ENCODE data around the gene HHATL. TPM values are rescaled to one million over a fixed set of nuclear protein-coding genes. Genes with fewer than 3 reads are reported as not detected.

HHATL gene
- total RNA-seq, 2 donors from 2014 or later: 1.9 to 5.5 TPM

- 74% methylated on average over 7 of the region's 7 CpGs for WGBS
- intact Hi-C loops (cut with DNase I): no loop called here
- TF ChIP-seq CTCF (IDR thresholded peaks at IDR 0.05) (no peak), POLR2AphosphoS5 (IDR thresholded peaks at IDR 0.05) (no peak), POLR2A (IDR thresholded peaks at IDR 0.05) (no peak)
- H3K36me3 ChIP-seq: no peaks in the 10 kb centered on the region
- H3K9me3 ChIP-seq: no peaks in the 10 kb centered on the region
- H3K27me3 ChIP-seq (replicated peaks; ENCODE audit: insufficient read depth): no peaks in the 10 kb centered on the region
- no peak overlapping the region for H3K27ac ChIP-seq
- H3K4me1 ChIP-seq (replicated peaks): no peaks in the 10 kb centered on the region
- DNase-seq (ENCODE audit: low spot score): no peak
- H3K4me3 ChIP-seq: no peak overlapping the region
These were observed 35.5 kb downstream of the HHATL start for GRCh38 chr3:42667096-42667522.

GRCh38 chr3:42666577-42666998 is 36.0 kb downstream of the HHATL start:
- Histone ChIP-seq H3K4me1 (replicated peaks) (no peaks in the 10 kb centered on the region), H3K36me3 (no peaks in the 10 kb centered on the region), H3K4me3 (no peak overlapping the region), H3K27ac (no peak overlapping the region), H3K9me3 (no peaks in the 10 kb centered on the region), H3K27me3 (replicated peaks; ENCODE audit: insufficient read depth) (no peaks in the 10 kb centered on the region)
- TF ChIP-seq POLR2A (IDR thresholded peaks at IDR 0.05): no peak
- TF ChIP-seq POLR2AphosphoS5 (IDR thresholded peaks at IDR 0.05): no peak
- no peak for TF ChIP-seq CTCF (IDR thresholded peaks at IDR 0.05)
- intact Hi-C loops (cut with DNase I): no loop called here
- no peak for DNase-seq (ENCODE audit: low spot score)
- WGBS: 84% methylated on average over 4 of the region's 4 CpGs

GRCh38 chr3:42666022-42666421 is 36.6 kb downstream of the HHATL start:
- Histone ChIP-seq H3K27ac (no peak overlapping the region), H3K4me1 (replicated peaks) (no peaks in the 10 kb centered on the region), H3K36me3 (no peaks in the 10 kb centered on the region), H3K27me3 (replicated peaks; ENCODE audit: insufficient read depth) (no peaks in the 10 kb centered on the region), H3K9me3 (no peaks in the 10 kb centered on the region), H3K4me3 (no peak overlapping the region)
- no peak for DNase-seq (ENCODE audit: low spot score)
- intact Hi-C loops (cut with DNase I): no loop called here
- no peak for TF ChIP-seq POLR2A (IDR thresholded peaks at IDR 0.05)
- no peak for TF ChIP-seq POLR2AphosphoS5 (IDR thresholded peaks at IDR 0.05)
- no peak for TF ChIP-seq CTCF (IDR thresholded peaks at IDR 0.05)
- 46% methylated on average over 8 of the region's 8 CpGs for WGBS

- TF ChIP-seq CTCF (IDR thresholded peaks at IDR 0.05) (no peak), POLR2A (IDR thresholded peaks at IDR 0.05) (no peak)
- no peaks in the 10 kb centered on the region for H3K36me3 ChIP-seq
- DNase-seq (ENCODE audit: low spot score): no peak
- WGBS: 52% methylated on average over 15 of the region's 15 CpGs
- no peak overlapping the region for H3K4me3 ChIP-seq
- H3K27me3 ChIP-seq (replicated peaks; ENCODE audit: insufficient read depth): no peaks in the 10 kb centered on the region
- no peaks in the 10 kb centered on the region for H3K9me3 ChIP-seq
- intact Hi-C loops (cut with DNase I): no loop called here
- H3K4me1 ChIP-seq (replicated peaks): no peaks in the 10 kb centered on the region
- H3K27ac ChIP-seq: no peak overlapping the region
These were observed 37.3 kb downstream of the HHATL start for GRCh38 chr3:42665050-42665878.

- WGBS: 82% methylated on average over 9 of the region's 19 CpGs
- H3K27me3 ChIP-seq (replicated peaks; ENCODE audit: insufficient read depth): no peaks in the 10 kb centered on the region
- no peak overlapping the region for H3K27ac ChIP-seq
- H3K4me1 ChIP-seq (replicated peaks): no peaks in the 10 kb centered on the region
- TF ChIP-seq POLR2AphosphoS5 (IDR thresholded peaks at IDR 0.05): no peak
- DNase-seq (ENCODE audit: low spot score): no peak
- H3K4me3 ChIP-seq: no peak overlapping the region
- intact Hi-C loops (cut with DNase I): no loop called here
- no peaks in the 10 kb centered on the region for H3K9me3 ChIP-seq
- no peaks in the 10 kb centered on the region for H3K36me3 ChIP-seq
These were observed 38.2 kb downstream of the HHATL start for GRCh38 chr3:42664438-42664803.
